Osteoblast (primary cell): ENCODE results near the gene APOBEC3C. TPM values are rescaled to one million over a fixed set of nuclear protein-coding genes. Genes with fewer than 3 reads are reported as not detected.
"Not testable (repeated sequence)": the region's sequence is repeated elsewhere in the genome, so short reads cannot be mapped to it uniquely, and the experiment has no call there.

ENCODE experiments used
- DNase-seq: peaks from one replicate; pipeline ENCODE4 v3.0.0; 2011; ENCODE audit warnings: low spot score, mixed read lengths; ENCODE audit not compliant: insufficient read length; ENCODE audit errors: missing footprints
- H2AFZ ChIP-seq: 2 replicates; pipeline ENCODE4 v1.6.0; 2011; ENCODE audit warnings: mild to moderate bottlenecking, low read length
- H3K27ac ChIP-seq: 2 replicates; pipeline ENCODE4 v1.5.1; 2011; ENCODE audit warnings: mild to moderate bottlenecking, low read depth, low read length, moderate library complexity
- H3K27me3 ChIP-seq: 2 replicates; pipeline ENCODE4 v1.6.0; 2012; ENCODE audit warnings: mild to moderate bottlenecking, control low read depth, inconsistent platforms, low read length, moderate library complexity; ENCODE audit not compliant: insufficient read depth
- H3K36me3 ChIP-seq: 2 replicates; pipeline ENCODE4 v1.5.1; 2011; ENCODE audit warnings: mild to moderate bottlenecking, low read length, control low read depth, moderate library complexity; ENCODE audit not compliant: insufficient read depth
- H3K4me1 ChIP-seq: 2 replicates; pipeline ENCODE4 v1.5.1; 2011; ENCODE audit warnings: mild to moderate bottlenecking, low read length, control low read depth, moderate library complexity; ENCODE audit not compliant: insufficient read depth
- H3K4me2 ChIP-seq: 2 replicates; pipeline ENCODE4 v1.6.0; 2011; ENCODE audit warnings: mild to moderate bottlenecking, low read length; ENCODE audit not compliant: insufficient read depth
- H3K4me3 ChIP-seq: fragments of 200-600 bp; sonication (generic); 3 replicates; pipeline ENCODE4 v1.5.1; 2012; ENCODE audit warnings: mild to moderate bottlenecking, low read length, inconsistent platforms; ENCODE audit not compliant: insufficient read depth
- H3K79me2 ChIP-seq: 2 replicates; pipeline ENCODE4 v1.6.0; 2012; ENCODE audit warnings: mild to moderate bottlenecking, low read length, control low read depth, inconsistent platforms; ENCODE audit not compliant: insufficient read depth
- H3K9me3 ChIP-seq: 2 replicates; pipeline ENCODE4 v1.5.1; 2011; ENCODE audit warnings: low read depth, low read length, control low read depth
- H4K20me1 ChIP-seq: 2 replicates; pipeline ENCODE4 v1.6.0; 2012; ENCODE audit warnings: mild to moderate bottlenecking, low read length, control low read depth; ENCODE audit not compliant: insufficient read depth
- CTCF ChIP-seq: IDR thresholded peaks from 2 replicates; pipeline ENCODE4 v1.5.1; 2011; ENCODE audit warnings: mild to moderate bottlenecking, low read depth, low read length, moderate library complexity; ENCODE audit errors: extremely low read depth
- total RNA-seq: library from RNA; depleted of rRNA; stranded (reverse); fragments of >200 nt; gene quantifications from 2 replicates; pipeline ENCODE4 v1.2.3, GENCODE V29; 2012

The APOBEC3C gene
- total RNA-seq, 1 donor: 16.6 TPM

GRCh38 chr22:38973289-38974169 is 40.5 kb upstream of the APOBEC3C start:
- H3K79me2 ChIP-seq: no peaks in the 10 kb centered on the region
- no peaks in the 10 kb centered on the region for H3K36me3 ChIP-seq
- no peak overlapping the region for H2AFZ ChIP-seq
- no peak overlapping the region for H3K4me2 ChIP-seq
- peaks cover 6% of the 10 kb centered on the region for H3K27me3 ChIP-seq
- no peaks in the 10 kb centered on the region for H4K20me1 ChIP-seq
- no peaks in the 10 kb centered on the region for H3K9me3 ChIP-seq
- peak; percentile 14 for DNase-seq
- H3K4me1 ChIP-seq: no peaks in the 10 kb centered on the region
- peak; percentile 75 for TF ChIP-seq CTCF
- H3K27ac ChIP-seq: no peak overlapping the region
- no peak overlapping the region for H3K4me3 ChIP-seq

DNA sequence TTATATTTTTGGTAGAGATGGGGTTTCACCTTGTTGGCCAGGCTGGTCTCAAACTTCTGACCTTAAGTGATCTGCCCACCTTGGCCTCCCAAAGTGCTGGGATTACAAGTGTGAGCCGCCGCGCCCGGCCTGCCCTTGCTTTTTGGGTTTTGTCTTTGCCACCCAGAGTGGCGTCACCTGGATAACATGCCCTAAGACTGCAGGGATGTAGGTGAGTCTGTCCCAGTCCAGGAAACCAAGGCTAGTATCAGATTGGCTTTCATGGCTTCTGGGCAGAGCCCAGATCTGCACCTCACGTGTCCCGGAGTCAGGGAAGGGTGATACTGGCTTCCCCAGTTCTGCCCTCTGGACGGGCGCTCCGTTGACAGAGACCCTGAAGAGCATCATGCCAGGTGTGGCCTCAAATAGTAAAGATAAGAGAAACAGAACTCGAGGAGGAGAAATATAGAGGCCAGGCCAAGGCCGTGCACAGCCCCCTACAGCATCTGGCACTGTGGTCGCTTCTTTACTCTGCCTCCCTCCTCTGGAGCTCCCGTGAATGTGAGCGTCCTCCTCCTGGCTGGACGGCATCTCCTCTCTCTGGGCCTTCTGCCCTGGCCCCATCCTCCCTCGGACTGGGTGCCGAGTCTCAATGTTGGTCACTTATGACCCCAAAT is 39.8 kb upstream of the APOBEC3C start:
- no peak for DNase-seq
- no peak for TF ChIP-seq CTCF
- Histone ChIP-seq H3K4me2 (no peak overlapping the region), H3K79me2 (no peaks in the 10 kb centered on the region), H3K4me1 (no peaks in the 10 kb centered on the region), H3K36me3 (no peaks in the 10 kb centered on the region), H3K27ac (no peak overlapping the region), H3K9me3 (no peaks in the 10 kb centered on the region), H3K27me3 (peaks cover 6% of the 10 kb centered on the region), H3K4me3 (no peak overlapping the region), H2AFZ (no peak overlapping the region), H4K20me1 (no peaks in the 10 kb centered on the region)

- Histone ChIP-seq H3K27ac (no peak overlapping the region), H3K4me3 (no peak overlapping the region), H3K27me3 (peaks cover 6% of the 10 kb centered on the region), H3K36me3 (no peaks in the 10 kb centered on the region), H3K4me1 (no peaks in the 10 kb centered on the region), H3K9me3 (no peaks in the 10 kb centered on the region), H2AFZ (no peak overlapping the region), H3K79me2 (no peaks in the 10 kb centered on the region), H3K4me2 (no peak overlapping the region), H4K20me1 (no peaks in the 10 kb centered on the region)
- TF ChIP-seq CTCF: no peak
- DNase-seq: peak; percentile 19
These were observed 39.3 kb upstream of the APOBEC3C start for GRCh38 chr22:38974826-38975175.

GRCh38 chr22:38977289-38977688 is 36.8 kb upstream of the APOBEC3C start:
- not testable (repeated sequence) for H3K27me3 ChIP-seq, H3K9me3 ChIP-seq, H3K4me2 ChIP-seq, H3K79me2 ChIP-seq, H3K4me3 ChIP-seq, DNase-seq, H3K27ac ChIP-seq, H4K20me1 ChIP-seq, H3K36me3 ChIP-seq, H2AFZ ChIP-seq
- peaks cover 10% of the 10 kb centered on the region for H3K4me1 ChIP-seq

- H3K9me3 ChIP-seq, H3K27me3 ChIP-seq, H3K36me3 ChIP-seq, H3K4me3 ChIP-seq, DNase-seq, H3K27ac ChIP-seq, H3K4me2 ChIP-seq, H2AFZ ChIP-seq, H3K79me2 ChIP-seq, H4K20me1 ChIP-seq: not testable (repeated sequence)
- H3K4me1 ChIP-seq: peaks cover 17% of the 10 kb centered on the region
These were observed 33.5 kb upstream of the APOBEC3C start for GRCh38 chr22:38980587-38980986.
